SK-N-SH (cell line): ENCODE data around the gene NT5C3A.
A peak's percentile ranks its signal among the peaks of the same experiment; 100 is the strongest.

ENCODE experiments used
- CHD2 ChIP-seq: fragments of 150-350 bp; IDR thresholded peaks from 2 replicates; pipeline ENCODE4 v1.6.1; 2018; ENCODE audit warnings: low read length; ENCODE audit not compliant: partially characterized antibody
- CTCF ChIP-seq: fragments of 200-600 bp; sonication (generic); IDR thresholded peaks from 2 replicates; pipeline ENCODE4 v1.6.1; 2017; ENCODE audit warnings: antibody characterized with exemption, mild to moderate bottlenecking, moderate library complexity
- FOXJ3 ChIP-seq: sonication (generic); formaldehyde crosslinking; IDR thresholded peaks from 2 replicates; pipeline ENCODE4 v1.5.1; 2020; ENCODE audit warnings: mild to moderate bottlenecking, missing genetic modification reagents
- GABPA ChIP-seq: IDR thresholded peaks from 2 replicates; pipeline ENCODE4 v1.4.0; 2012; ENCODE audit warnings: low read depth, mild to moderate bottlenecking
- NRF1 ChIP-seq: IDR thresholded peaks from 2 replicates; pipeline ENCODE4 v1.6.1; 2012; ENCODE audit warnings: low read depth, mild to moderate bottlenecking, low read length
- POLR2AphosphoS5 ChIP-seq: IDR thresholded peaks from 2 replicates; pipeline ENCODE4 v1.6.1; 2012; ENCODE audit warnings: low read depth, low read length
- REST ChIP-seq: IDR thresholded peaks from 2 replicates; pipeline ENCODE4 v1.6.1; 2012; ENCODE audit warnings: mild to moderate bottlenecking, low read depth, low read length, moderate library complexity
- TAF1 ChIP-seq: IDR thresholded peaks from 2 replicates; pipeline ENCODE4 v1.6.1; 2012; ENCODE audit warnings: low read depth, mild to moderate bottlenecking, low read length, moderate library complexity, borderline replicate concordance
- TCF12 ChIP-seq: IDR thresholded peaks from 2 replicates; pipeline ENCODE4 v1.4.0; 2012
- USF2 ChIP-seq: fragments of 150-350 bp; IDR thresholded peaks from 2 replicates; pipeline ENCODE4 v1.6.1; 2017; ENCODE audit warnings: antibody characterized with exemption, low read length, low read depth, borderline replicate concordance
- YY1 ChIP-seq: IDR thresholded peaks from 2 replicates; pipeline ENCODE4 v1.4.0; 2012; ENCODE audit warnings: low read depth, mild to moderate bottlenecking

GRCh38 chr7:33109005-33109757 is 46.6 kb upstream of the NT5C3A start, which contains the start of gene RP9:
- TF ChIP-seq YY1 (no peak), REST (no peak; the same call in 1 of the 2 replicates), FOXJ3 (CRISPR knock-in tag) (no peak), CTCF (peak; percentile 61), CHD2 (peak; percentile 57), USF2 (no peak), NRF1 (no peak), GABPA (peak; percentile 79), TAF1 (peak; percentile 55; the same call in 1 of the 2 replicates), TCF12 (no peak), POLR2AphosphoS5 (peak; percentile 75)
